DOHH2 (cell line): ENCODE data around the gene NPLOC4.

Source experiments
- H3F3A ChIP-seq: fragments of 200-600 bp; sonication (generic), shearing (Covaris generic); 2 replicates; pipeline ENCODE4 v1.6.0; 2016; ENCODE audit warnings: antibody characterized with exemption, mild to moderate bottlenecking; ENCODE audit not compliant: control insufficient read depth, insufficient read depth
- H3K27ac ChIP-seq: fragments of 200-600 bp; sonication (generic); 2 replicates; pipeline ENCODE4 v1.5.1; 2014; ENCODE audit warnings: low read depth, mild to moderate bottlenecking, low read length, moderate library complexity
- H3K27me3 ChIP-seq: fragments of 200-600 bp; sonication (generic); 2 replicates; pipeline ENCODE4 v1.6.1; 2014; ENCODE audit warnings: mild to moderate bottlenecking, low read length, mixed read lengths; ENCODE audit not compliant: control insufficient read depth
- H3K36me3 ChIP-seq: fragments of 200-600 bp; sonication (generic); 2 replicates; pipeline ENCODE4 v1.6.1; 2014; ENCODE audit warnings: mild to moderate bottlenecking, low read length, moderate library complexity, mixed read lengths; ENCODE audit not compliant: control insufficient read depth
- H3K4me1 ChIP-seq: fragments of 200-600 bp; sonication (generic); 2 replicates; pipeline ENCODE4 v1.6.1; 2014; ENCODE audit warnings: mild to moderate bottlenecking, low read length, mixed read lengths; ENCODE audit not compliant: control insufficient read depth
- H3K4me2 ChIP-seq: fragments of 200-600 bp; sonication (generic); 2 replicates; pipeline ENCODE4 v1.6.0; 2014; ENCODE audit warnings: mild to moderate bottlenecking, low read length, moderate library complexity
- H3K4me3 ChIP-seq: fragments of 200-600 bp; sonication (generic); 2 replicates; pipeline ENCODE4 v1.5.1; 2014; ENCODE audit warnings: mild to moderate bottlenecking, low read length, mixed read lengths
- H3K79me2 ChIP-seq: fragments of 200-600 bp; sonication (generic); 2 replicates; pipeline ENCODE4 v1.6.1; 2014; ENCODE audit warnings: mild to moderate bottlenecking, low read length, mixed read lengths; ENCODE audit not compliant: control insufficient read depth
- H3K9me2 ChIP-seq: fragments of 200-600 bp; sonication (generic); replicated peaks from 2 replicates; pipeline ENCODE4 v1.6.1; 2014; ENCODE audit warnings: mild to moderate bottlenecking, low read length, mixed read lengths; ENCODE audit not compliant: control insufficient read depth
- H3K9me3 ChIP-seq: fragments of 200-600 bp; sonication (generic); 2 replicates; pipeline ENCODE4 v1.6.1; 2014; ENCODE audit warnings: antibody characterized with exemption, low read length, mixed read lengths; ENCODE audit not compliant: control insufficient read depth, insufficient read depth
- H4K20me1 ChIP-seq: fragments of 200-600 bp; sonication (generic); 2 replicates; pipeline ENCODE4 v1.6.0; 2014; ENCODE audit warnings: low read depth, mild to moderate bottlenecking, antibody characterized with exemption, low read length, moderate library complexity; ENCODE audit not compliant: control insufficient read depth, insufficient read depth
- CTCF ChIP-seq: fragments of 200-600 bp; sonication (generic); IDR thresholded peaks from one replicate; pipeline ENCODE4 v1.5.1; 2014; ENCODE audit warnings: antibody characterized with exemption, mild to moderate bottlenecking, low read depth, low read length; ENCODE audit not compliant: poor library complexity, severe bottlenecking
- EZH2phosphoT487 ChIP-seq: fragments of 200-600 bp; sonication (generic); IDR thresholded peaks from 2 replicates; pipeline ENCODE4 v1.6.1; 2017; ENCODE audit warnings: borderline replicate concordance, mild to moderate bottlenecking, antibody characterized with exemption, low read length, moderate library complexity, mixed read lengths

Gene NPLOC4

GRCh38 chr17:81535480-81536298, 101.2 kb downstream of the NPLOC4 start:
- Histone ChIP-seq H3K36me3 (peaks cover 8% of the 10 kb centered on the region; the same call in 1 of the 2 replicates), H3K4me1 (peaks cover 8% of the 10 kb centered on the region), H3K79me2 (no peaks in the 10 kb centered on the region), H3K27ac (no peak overlapping the region), H4K20me1 (no peaks in the 10 kb centered on the region), H3K27me3 (no peaks in the 10 kb centered on the region), H3F3A (no peaks in the 10 kb centered on the region; the same call in 1 of the 2 replicates), H3K4me2 (no peak overlapping the region), H3K9me3 (peaks cover 16% of the 10 kb centered on the region; the same call in 1 of the 2 replicates), H3K4me3 (no peak overlapping the region), H3K9me2 (no peaks in the 10 kb centered on the region)
- no peak for TF ChIP-seq CTCF
- no peak for TF ChIP-seq EZH2phosphoT487

- TF ChIP-seq CTCF (no peak), EZH2phosphoT487 (no peak)
- H3K4me2 ChIP-seq, result no peak overlapping the region
- no peaks in the 10 kb centered on the region for H3K9me2 ChIP-seq
- H3K36me3 ChIP-seq, result peaks cover 1% of the 10 kb centered on the region; the same call in 1 of the 2 replicates
- no peaks in the 10 kb centered on the region for H3K79me2 ChIP-seq
- H4K20me1 ChIP-seq, result no peaks in the 10 kb centered on the region
- no peaks in the 10 kb centered on the region; the same call in 1 of the 2 replicates for H3F3A ChIP-seq
- no peak overlapping the region for H3K27ac ChIP-seq
- peaks cover 21% of the 10 kb centered on the region; the same call in 1 of the 2 replicates for H3K9me3 ChIP-seq
- peaks cover 8% of the 10 kb centered on the region for H3K4me1 ChIP-seq
- H3K4me3 ChIP-seq, result no peak overlapping the region
- H3K27me3 ChIP-seq, result no peaks in the 10 kb centered on the region
These were observed 101.9 kb downstream of the NPLOC4 start for GRCh38 chr17:81535007-81535328.

- Histone ChIP-seq H3K4me3 (no peak overlapping the region), H3K27me3 (no peaks in the 10 kb centered on the region), H3K4me2 (no peak overlapping the region), H4K20me1 (no peaks in the 10 kb centered on the region), H3K9me3 (peaks cover 21% of the 10 kb centered on the region; the same call in 1 of the 2 replicates), H3K27ac (no peak overlapping the region), H3K9me2 (no peaks in the 10 kb centered on the region), H3K79me2 (no peaks in the 10 kb centered on the region), H3K36me3 (no peaks in the 10 kb centered on the region), H3F3A (no peaks in the 10 kb centered on the region; the same call in 1 of the 2 replicates), H3K4me1 (peaks cover 8% of the 10 kb centered on the region)
- TF ChIP-seq EZH2phosphoT487 (no peak), CTCF (no peak)
These were observed 102.5 kb downstream of the NPLOC4 start for GRCh38 chr17:81534157-81535006.
